PC-3 (cell line): ENCODE measurements around the gene DCLRE1A. TPM values are rescaled to one million over a fixed set of nuclear protein-coding genes. Genes with fewer than 3 reads are reported as not detected.

Experiments
- ATAC-seq: fragments of 200-7000 bp; cut with Tn5 transposase; 2 replicates; pipeline ENCODE4 v1.9.1; 2020; ENCODE audit warnings: mild to moderate bottlenecking, moderate library complexity
- BruUV-seq: library from RNA; stranded (reverse); fragments of 400-500 nt; replicated peaks from 2 replicates; lab custom pipeline; 2021; lab: Mats Ljungman, UMichigan
- CTCF ChIA-PET: fragments of 300-600 bp; sonication (Branson Sonifier 250); formaldehyde crosslinking; loops from one replicate; lab custom pipeline; 2022; ENCODE audit warnings: antibody characterized with exemption; lab: Charles Lee
- POLR2A ChIA-PET: fragments of 300-600 bp; sonication (Branson Sonifier 250); formaldehyde crosslinking; loops from one replicate; lab custom pipeline; 2022; ENCODE audit warnings: antibody characterized with exemption; ENCODE audit not compliant: unreplicated experiment; lab: Charles Lee
- DNase-seq: peaks from one replicate; pipeline ENCODE4 v3.0.0-alpha.2; 2015
- H2AFZ ChIP-seq: fragments of 300-600 bp; sonication (generic); 2 replicates; pipeline ENCODE4 v1.6.0; 2016; ENCODE audit warnings: antibody characterized with exemption, low read length
- H3F3A ChIP-seq: fragments of 300-600 bp; sonication (generic); one replicate; pipeline ENCODE4 v1.6.0; 2017; ENCODE audit warnings: antibody characterized with exemption, low read length, control low read depth, mild to moderate bottlenecking; ENCODE audit not compliant: unreplicated experiment
- H3K27ac ChIP-seq: fragments of 300-600 bp; sonication (generic); 2 replicates; pipeline ENCODE4 v1.5.1; 2016; ENCODE audit warnings: mild to moderate bottlenecking, low read length
- H3K27me3 ChIP-seq: fragments of 300-600 bp; sonication (generic); 2 replicates; pipeline ENCODE4 v1.6.1; 2016; ENCODE audit warnings: low read length, mixed read lengths
- H3K36me3 ChIP-seq: fragments of 300-600 bp; sonication (generic); 2 replicates; pipeline ENCODE4 v1.6.1; 2016; ENCODE audit warnings: low read depth, mixed run types, low read length, mixed read lengths
- H3K4me1 ChIP-seq: fragments of 300-600 bp; sonication (generic); 2 replicates; pipeline ENCODE4 v1.5.1; 2016; ENCODE audit warnings: low read length; ENCODE audit not compliant: insufficient read depth
- H3K4me2 ChIP-seq: fragments of 300-600 bp; sonication (generic); 2 replicates; pipeline ENCODE4 v1.6.0; 2016; ENCODE audit warnings: low read length
- H3K4me3 ChIP-seq: fragments of 300-600 bp; sonication (generic); 2 replicates; pipeline ENCODE4 v1.5.1; 2016; ENCODE audit warnings: mild to moderate bottlenecking, low read length, mixed read lengths
- H3K79me2 ChIP-seq: fragments of 300-600 bp; sonication (generic); 2 replicates; pipeline ENCODE4 v1.6.1; 2017; ENCODE audit warnings: low read length, mixed read lengths
- H3K9ac ChIP-seq: fragments of 300-600 bp; sonication (generic); 2 replicates; pipeline ENCODE4 v1.6.0; 2016; ENCODE audit warnings: mild to moderate bottlenecking, low read length
- H3K9me2 ChIP-seq: fragments of 300-600 bp; sonication (generic); replicated peaks from 2 replicates; pipeline ENCODE4 v1.6.1; 2016; ENCODE audit warnings: mixed run types, low read length, mixed read lengths
- H3K9me3 ChIP-seq: fragments of 300-600 bp; sonication (generic); 2 replicates; pipeline ENCODE4 v1.6.1; 2016; ENCODE audit warnings: low read length, mixed read lengths
- H4K20me1 ChIP-seq: fragments of 300-600 bp; sonication (generic); 2 replicates; pipeline ENCODE4 v1.6.1; 2016; ENCODE audit warnings: low read length, mixed read lengths
- EZH2 ChIP-seq: fragments of 300-600 bp; sonication (generic); IDR thresholded peaks from one replicate; pipeline ENCODE4 v1.6.1; 2017; ENCODE audit warnings: antibody characterized with exemption, mild to moderate bottlenecking, low read length; ENCODE audit not compliant: unreplicated experiment
- EZH2phosphoT487 ChIP-seq: fragments of 300-600 bp; sonication (generic); IDR thresholded peaks from 2 replicates; pipeline ENCODE4 v1.6.1; 2018; ENCODE audit warnings: mild to moderate bottlenecking, antibody characterized with exemption, low read length, borderline replicate concordance
- intact Hi-C: fragments of 100-400 bp; cut with micrococcal nuclease; formaldehyde crosslinking; loops from 2 replicates; pipeline ENCODE4 v1.9.0; 2023
- total RNA-seq: library from RNA; depleted of rRNA; stranded (reverse); fragments of >200 nt; gene quantifications from 2 replicates; pipeline ENCODE4 v1.2.3, GENCODE V29; 2014
- TF ChIP-seq, protein P1 (sequence below): fragments of 300-600 bp; sonication (generic); conservative IDR thresholded peaks from 2 replicates; pipeline ENCODE4 v1.5.1; 2017; ENCODE audit warnings: antibody characterized with exemption, low read depth, mild to moderate bottlenecking, low read length

Gene DCLRE1A
- total RNA-seq, 1 experiment from 2014 or later: 5.0 TPM

- peak overlapping the region; percentile 8; the same call in 1 of the 2 replicates for H3K27ac ChIP-seq
Observed at GRCh38 chr10:113856563-113856962, 2.7 kb upstream of the DCLRE1A start.

GRCh38 chr10:113854761-113855588, 1.1 kb upstream of the DCLRE1A start:
- ChIA-PET CTCF (no interaction called here), POLR2A (no interaction called here)
- Histone ChIP-seq H3K9me2 (no peaks in the 10 kb centered on the region), H3F3A (no peaks in the 10 kb centered on the region), H3K36me3 (peaks cover 13% of the 10 kb centered on the region; the same call in 1 of the 2 replicates), H2AFZ (peak overlapping the region; percentile 99), H3K4me3 (peak overlapping the region; percentile 93), H3K27me3 (no peaks in the 10 kb centered on the region), H3K27ac (peak overlapping the region; percentile 55), H3K9ac (peak overlapping the region; percentile 92), H3K4me2 (peak overlapping the region; percentile 97), H4K20me1 (0 out of 2 replicates have a peak, but pooled peaks cover 4% of the 10 kb centered on the region), H3K79me2 (peaks cover 57% of the 10 kb centered on the region), H3K4me1 (peaks cover 43% of the 10 kb centered on the region), H3K9me3 (no peaks in the 10 kb centered on the region)
- ATAC-seq: peak; percentile 50
- intact Hi-C loops: loop anchor here (2.0 to 5.0 kb wide), 4 partner anchors 40 to 247 kb away; partner anchors contain the start of gene ADRB1
- no TSS peak for BruUV-seq
- DNase-seq: no peak
- TF ChIP-seq, protein P1, sequence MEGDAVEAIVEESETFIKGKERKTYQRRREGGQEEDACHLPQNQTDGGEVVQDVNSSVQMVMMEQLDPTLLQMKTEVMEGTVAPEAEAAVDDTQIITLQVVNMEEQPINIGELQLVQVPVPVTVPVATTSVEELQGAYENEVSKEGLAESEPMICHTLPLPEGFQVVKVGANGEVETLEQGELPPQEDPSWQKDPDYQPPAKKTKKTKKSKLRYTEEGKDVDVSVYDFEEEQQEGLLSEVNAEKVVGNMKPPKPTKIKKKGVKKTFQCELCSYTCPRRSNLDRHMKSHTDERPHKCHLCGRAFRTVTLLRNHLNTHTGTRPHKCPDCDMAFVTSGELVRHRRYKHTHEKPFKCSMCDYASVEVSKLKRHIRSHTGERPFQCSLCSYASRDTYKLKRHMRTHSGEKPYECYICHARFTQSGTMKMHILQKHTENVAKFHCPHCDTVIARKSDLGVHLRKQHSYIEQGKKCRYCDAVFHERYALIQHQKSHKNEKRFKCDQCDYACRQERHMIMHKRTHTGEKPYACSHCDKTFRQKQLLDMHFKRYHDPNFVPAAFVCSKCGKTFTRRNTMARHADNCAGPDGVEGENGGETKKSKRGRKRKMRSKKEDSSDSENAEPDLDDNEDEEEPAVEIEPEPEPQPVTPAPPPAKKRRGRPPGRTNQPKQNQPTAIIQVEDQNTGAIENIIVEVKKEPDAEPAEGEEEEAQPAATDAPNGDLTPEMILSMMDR: no peak
- TF ChIP-seq EZH2 (no peak), EZH2phosphoT487 (no peak)

More at GRCh38 chr10:113856563-113856962, 2.7 kb upstream of the DCLRE1A start:
- Histone ChIP-seq H3K9me2 (no peaks in the 10 kb centered on the region), H4K20me1 (0 out of 2 replicates have a peak, but pooled peaks cover 4% of the 10 kb centered on the region), H3K36me3 (peaks cover 18% of the 10 kb centered on the region; the same call in 1 of the 2 replicates), H3F3A (no peaks in the 10 kb centered on the region), H3K27me3 (no peaks in the 10 kb centered on the region), H3K4me3 (peak overlapping the region; percentile 93), H3K9ac (no peak overlapping the region), H3K9me3 (no peaks in the 10 kb centered on the region), H2AFZ (no peak overlapping the region), H3K79me2 (peaks cover 57% of the 10 kb centered on the region), H3K4me2 (peak overlapping the region; percentile 97), H3K4me1 (peaks cover 38% of the 10 kb centered on the region)
- no TSS peak for BruUV-seq
- no peak for TF ChIP-seq EZH2
- TF ChIP-seq, protein P1: no peak
- no peak for TF ChIP-seq EZH2phosphoT487
- POLR2A ChIA-PET: no interaction called here
- DNase-seq (no peak), ATAC-seq (no peak)
- CTCF ChIA-PET: no interaction called here
- intact Hi-C loops: loop anchor here (5.0 kb wide), 1 partner anchor 246 kb away; no protein-coding TSS in a partner anchor
